ACC112 (cell line): ENCODE measurements around the gene ARID1B.

Experiments
- H2AFZ ChIP-seq: fragments of 200-600 bp; sonication (generic); one replicate; pipeline ENCODE4 v1.6.0; 2017; ENCODE audit warnings: antibody characterized with exemption, low read length; ENCODE audit not compliant: unreplicated experiment
- H3K27ac ChIP-seq: fragments of 200-600 bp; sonication (generic); 2 replicates; pipeline ENCODE4 v1.5.1; 2014; ENCODE audit warnings: low read depth, mild to moderate bottlenecking, antibody characterized with exemption, low read length, moderate library complexity
- H3K27me3 ChIP-seq: fragments of 200-600 bp; sonication (generic); 2 replicates; pipeline ENCODE4 v1.6.1; 2014; ENCODE audit warnings: mild to moderate bottlenecking, antibody characterized with exemption, low read length, moderate library complexity, mixed read lengths; ENCODE audit not compliant: insufficient read depth
- H3K36me3 ChIP-seq: fragments of 200-600 bp; sonication (generic); 2 replicates; pipeline ENCODE4 v1.6.1; 2016; ENCODE audit warnings: mild to moderate bottlenecking, antibody characterized with exemption, low read length, moderate library complexity, mixed read lengths; ENCODE audit not compliant: insufficient read depth
- H3K4me1 ChIP-seq: fragments of 200-600 bp; sonication (generic); one replicate; pipeline ENCODE4 v1.6.1; 2016; ENCODE audit warnings: low read length, mixed read lengths; ENCODE audit not compliant: insufficient read depth, unreplicated experiment, control insufficient read depth
- H3K4me3 ChIP-seq: fragments of 200-600 bp; sonication (generic); 2 replicates; pipeline ENCODE4 v1.5.1; 2014; ENCODE audit warnings: mild to moderate bottlenecking, low read depth, low read length
- H3K79me2 ChIP-seq: fragments of 200-600 bp; sonication (generic); one replicate; pipeline ENCODE4 v1.6.0; 2016; ENCODE audit warnings: low read length; ENCODE audit not compliant: control insufficient read depth, unreplicated experiment, insufficient read depth

ARID1B gene

DNA sequence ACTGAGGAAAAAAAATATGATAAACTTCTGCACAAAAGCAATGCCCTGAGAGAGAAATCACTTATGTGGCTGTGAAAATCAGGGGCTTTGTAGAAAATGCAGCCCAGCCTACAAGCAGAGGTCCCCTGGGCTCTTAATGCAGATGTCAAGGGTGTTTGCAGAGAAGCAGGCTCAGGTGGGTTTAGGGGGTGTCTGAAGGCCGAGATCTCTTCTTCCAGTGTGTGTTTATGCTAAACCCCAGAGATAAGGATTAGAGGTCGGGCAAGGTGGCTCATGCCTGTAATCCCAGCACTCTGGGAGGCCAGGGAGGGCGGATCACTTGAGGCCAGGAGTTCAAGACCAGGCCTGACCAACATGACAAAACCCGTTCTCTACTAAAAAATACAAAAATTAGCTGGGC lies 467.6 kb downstream of the ARID1B start:
- H3K79me2 ChIP-seq, result no peaks in the 10 kb centered on the region
- H3K36me3 ChIP-seq, result no peaks in the 10 kb centered on the region
- H3K27ac ChIP-seq, result peak overlapping the region; percentile 21; the same call in 1 of the 2 replicates
- peaks cover 25% of the 10 kb centered on the region for H3K4me1 ChIP-seq
- no peak overlapping the region for H3K4me3 ChIP-seq
- H3K27me3 ChIP-seq, result 0 out of 2 replicates have a peak, but pooled peaks cover 3% of the 10 kb centered on the region
- no peak overlapping the region for H2AFZ ChIP-seq

DNA sequence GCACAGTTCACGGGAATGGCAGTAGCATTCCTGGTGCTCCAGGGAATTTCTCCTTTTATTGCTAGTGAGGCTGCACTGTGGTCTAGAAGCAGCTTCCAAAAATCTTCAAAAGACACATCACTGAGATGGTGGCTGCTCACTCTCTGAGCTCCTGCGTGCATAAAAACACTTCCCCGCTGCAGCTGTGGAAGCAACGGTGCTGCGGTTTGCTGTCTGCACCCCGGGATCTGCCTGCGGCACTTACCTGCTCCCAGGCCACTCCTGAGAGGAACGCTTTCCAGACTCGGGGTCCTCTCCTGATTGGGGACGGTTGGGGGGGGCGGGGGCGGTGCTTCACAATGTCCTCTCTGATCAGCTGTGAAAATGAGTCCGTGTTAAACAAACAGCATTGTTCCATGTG lies 468.3 kb downstream of the ARID1B start:
- peaks cover 19% of the 10 kb centered on the region for H3K4me1 ChIP-seq
- H3K36me3 ChIP-seq, result no peaks in the 10 kb centered on the region
- no peak overlapping the region for H3K27ac ChIP-seq
- H3K79me2 ChIP-seq, result no peaks in the 10 kb centered on the region
- no peak overlapping the region for H3K4me3 ChIP-seq
- H3K27me3 ChIP-seq, result peaks cover 3% of the 10 kb centered on the region; the same call in 1 of the 2 replicates
- no peak overlapping the region for H2AFZ ChIP-seq

DNA sequence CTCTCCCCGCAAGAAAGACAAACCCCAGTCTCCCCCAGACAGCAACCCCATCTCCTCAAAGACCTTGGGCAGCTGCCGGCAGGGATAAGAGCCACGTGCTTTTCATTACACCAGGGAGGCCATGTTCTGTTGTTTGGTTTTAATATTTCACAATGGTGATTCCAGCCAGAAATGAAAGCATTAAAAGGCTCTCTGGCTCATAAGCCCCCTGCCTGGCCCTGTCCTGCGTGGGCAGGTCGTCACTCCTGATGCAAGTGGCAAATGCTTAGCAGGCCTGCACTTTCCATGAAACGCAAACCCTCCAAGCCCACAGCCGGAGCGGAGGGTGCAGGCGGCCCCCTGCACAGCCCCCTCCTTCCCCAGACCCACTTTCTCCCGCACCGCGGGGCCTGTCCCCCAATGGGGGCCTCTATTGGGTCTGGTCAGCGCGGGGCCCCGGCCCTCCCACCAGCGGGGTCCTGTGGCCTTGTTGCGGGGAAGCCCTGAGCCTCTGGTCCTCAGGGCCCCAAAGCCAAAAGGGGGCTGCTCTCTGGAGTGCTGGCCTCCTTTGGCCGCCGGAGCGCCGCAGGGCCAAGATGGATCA lies 469.0 kb downstream of the ARID1B start:
- no peaks in the 10 kb centered on the region for H3K36me3 ChIP-seq
- no peaks in the 10 kb centered on the region for H3K79me2 ChIP-seq
- no peak overlapping the region for H3K27ac ChIP-seq
- H3K4me1 ChIP-seq, result peaks cover 19% of the 10 kb centered on the region
- peaks cover 3% of the 10 kb centered on the region; the same call in 1 of the 2 replicates for H3K27me3 ChIP-seq
- no peak overlapping the region for H3K4me3 ChIP-seq
- peak overlapping the region; percentile 32 for H2AFZ ChIP-seq

DNA sequence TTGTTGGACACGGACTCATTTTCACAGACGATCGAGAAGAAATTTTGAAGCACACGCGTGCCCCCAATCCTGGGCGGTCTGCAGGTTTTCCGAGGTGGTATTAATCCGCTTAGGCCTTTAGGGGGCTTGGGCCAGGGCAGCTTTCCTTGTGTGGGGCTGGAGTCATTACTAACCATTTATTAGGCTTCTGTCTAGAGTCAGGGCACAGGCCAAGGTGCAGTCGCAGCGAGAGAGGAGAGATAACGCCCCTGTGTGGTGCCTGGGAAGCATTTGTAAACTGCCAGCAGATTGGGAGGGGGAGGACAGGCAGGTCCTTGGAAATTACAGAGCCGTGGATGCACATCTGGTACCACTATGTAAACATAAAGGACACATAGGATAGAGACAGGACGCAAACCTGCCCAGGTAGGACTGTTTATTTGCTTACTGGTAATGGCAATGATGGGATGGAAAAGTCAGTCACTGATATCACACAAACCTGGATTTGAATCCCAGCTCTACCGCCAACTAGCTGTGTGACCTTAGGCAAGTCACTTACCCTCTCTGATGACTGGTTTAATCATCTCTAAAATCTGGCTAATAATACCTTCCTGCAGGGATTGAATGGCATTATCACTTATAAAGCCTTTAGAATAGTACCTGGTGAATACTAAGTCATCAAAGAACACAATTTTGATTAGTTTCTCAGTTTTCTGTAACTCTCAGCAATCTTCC lies 469.8 kb downstream of the ARID1B start:
- Histone ChIP-seq H2AFZ (no peak overlapping the region), H3K27me3 (peaks cover 4% of the 10 kb centered on the region; the same call in 1 of the 2 replicates), H3K4me3 (no peak overlapping the region), H3K27ac (no peak overlapping the region), H3K36me3 (no peaks in the 10 kb centered on the region), H3K4me1 (peaks cover 19% of the 10 kb centered on the region), H3K79me2 (no peaks in the 10 kb centered on the region)

DNA sequence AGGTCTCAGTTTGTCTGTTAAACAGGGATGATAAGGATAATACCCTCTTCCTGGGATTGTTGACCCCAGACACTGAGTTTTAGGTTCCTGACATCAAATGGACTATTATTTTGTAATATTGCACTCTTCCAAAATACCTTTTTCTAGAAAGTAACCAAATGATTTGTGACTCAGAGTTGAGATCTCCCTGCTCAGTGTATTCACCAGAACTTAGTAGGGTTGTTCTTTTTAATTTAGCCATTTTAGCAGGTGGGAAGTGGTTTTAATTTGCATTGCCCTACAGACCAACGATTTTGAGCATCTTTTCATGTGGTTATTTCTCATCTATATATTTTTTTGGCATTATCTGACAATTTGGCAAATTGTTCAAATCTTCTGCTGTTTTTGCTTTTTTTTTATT lies 471.1 kb downstream of the ARID1B start:
- Histone ChIP-seq H3K27me3 (peaks cover 8% of the 10 kb centered on the region; the same call in 1 of the 2 replicates), H3K36me3 (no peaks in the 10 kb centered on the region), H3K4me1 (peaks cover 19% of the 10 kb centered on the region), H3K79me2 (no peaks in the 10 kb centered on the region), H3K4me3 (no peak overlapping the region), H3K27ac (no peak overlapping the region), H2AFZ (no peak overlapping the region)

DNA sequence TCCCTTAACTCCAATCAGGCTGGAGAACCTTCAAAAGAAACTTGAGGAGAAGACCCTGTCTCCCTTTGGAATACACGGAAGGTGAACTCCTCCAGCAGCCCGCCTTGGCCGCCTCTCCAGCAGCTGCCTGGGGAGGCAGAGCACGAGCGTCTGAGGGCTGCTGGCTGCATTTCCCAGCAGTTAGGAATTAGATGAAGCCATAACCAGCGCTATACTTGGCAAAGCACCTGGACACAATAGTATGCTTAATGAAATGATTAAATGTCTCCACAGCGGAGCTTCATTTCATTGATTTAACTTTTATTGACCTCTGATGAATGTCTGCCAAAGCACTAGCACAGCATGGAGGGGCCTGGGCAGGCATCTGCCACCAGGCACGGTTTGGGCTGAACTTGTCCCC lies 472.6 kb downstream of the ARID1B start:
- peaks cover 11% of the 10 kb centered on the region for H3K4me1 ChIP-seq
- peaks cover 21% of the 10 kb centered on the region for H3K27me3 ChIP-seq
- no peaks in the 10 kb centered on the region for H3K36me3 ChIP-seq
- no peak overlapping the region for H3K4me3 ChIP-seq
- no peak overlapping the region for H2AFZ ChIP-seq
- H3K27ac ChIP-seq, result no peak overlapping the region
- H3K79me2 ChIP-seq, result no peaks in the 10 kb centered on the region

DNA sequence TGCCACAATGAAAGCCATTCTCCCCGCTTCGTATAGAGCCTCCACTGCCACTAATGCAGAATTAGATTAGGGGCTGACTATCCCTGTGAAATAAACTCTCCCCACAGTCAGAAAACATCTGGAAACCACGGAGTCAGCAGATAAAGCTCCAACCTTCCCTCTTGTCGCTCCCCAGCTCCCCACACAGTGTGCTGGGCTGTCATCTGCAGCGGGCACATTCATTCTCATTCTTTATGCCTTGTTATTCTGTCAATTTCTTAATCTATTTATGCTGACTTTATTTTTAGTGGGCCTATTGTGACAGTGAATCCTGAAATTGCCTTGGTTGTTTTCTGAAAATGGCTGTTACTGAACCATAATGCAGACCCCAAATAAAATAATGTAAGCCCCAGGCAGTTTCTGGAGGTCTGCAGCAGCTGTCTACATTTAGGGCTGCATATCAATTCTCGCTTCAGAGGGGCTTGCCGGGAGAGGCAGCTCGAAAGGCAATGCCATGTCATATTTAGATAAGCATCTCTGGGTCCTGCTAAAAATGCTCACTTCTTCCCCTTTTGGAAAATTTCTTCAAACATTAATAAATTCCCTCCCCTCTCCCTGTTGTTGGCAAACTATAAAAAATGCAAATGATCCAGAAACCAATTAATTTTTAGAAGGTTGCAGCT lies 474.5 kb downstream of the ARID1B start:
- Histone ChIP-seq H2AFZ (no peak overlapping the region), H3K27me3 (peaks cover 39% of the 10 kb centered on the region), H3K27ac (no peak overlapping the region), H3K4me3 (no peak overlapping the region), H3K36me3 (no peaks in the 10 kb centered on the region), H3K79me2 (no peaks in the 10 kb centered on the region), H3K4me1 (no peaks in the 10 kb centered on the region)

DNA sequence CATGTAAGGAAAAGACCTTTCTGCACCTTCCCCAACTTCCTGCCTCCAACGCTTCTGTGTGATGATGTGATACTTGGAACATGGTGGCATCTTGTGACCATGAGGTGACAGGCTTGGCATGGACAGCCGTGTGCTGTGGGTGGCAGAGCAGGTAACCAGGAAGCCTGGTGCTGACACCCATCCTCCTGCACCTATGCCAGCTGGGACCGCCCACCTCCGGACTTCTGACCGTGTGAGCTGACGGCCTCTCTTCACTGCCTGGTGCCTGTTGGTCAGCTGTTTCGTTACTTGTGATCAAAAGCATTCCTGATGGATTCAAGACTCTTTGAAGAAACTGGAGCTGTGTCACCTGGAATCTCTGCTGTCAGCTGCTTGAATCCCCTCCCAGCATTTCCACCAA lies 475.8 kb downstream of the ARID1B start:
- Histone ChIP-seq H3K4me1 (no peaks in the 10 kb centered on the region), H2AFZ (no peak overlapping the region), H3K27me3 (peaks cover 47% of the 10 kb centered on the region), H3K27ac (no peak overlapping the region), H3K36me3 (no peaks in the 10 kb centered on the region), H3K4me3 (no peak overlapping the region), H3K79me2 (no peaks in the 10 kb centered on the region)

DNA sequence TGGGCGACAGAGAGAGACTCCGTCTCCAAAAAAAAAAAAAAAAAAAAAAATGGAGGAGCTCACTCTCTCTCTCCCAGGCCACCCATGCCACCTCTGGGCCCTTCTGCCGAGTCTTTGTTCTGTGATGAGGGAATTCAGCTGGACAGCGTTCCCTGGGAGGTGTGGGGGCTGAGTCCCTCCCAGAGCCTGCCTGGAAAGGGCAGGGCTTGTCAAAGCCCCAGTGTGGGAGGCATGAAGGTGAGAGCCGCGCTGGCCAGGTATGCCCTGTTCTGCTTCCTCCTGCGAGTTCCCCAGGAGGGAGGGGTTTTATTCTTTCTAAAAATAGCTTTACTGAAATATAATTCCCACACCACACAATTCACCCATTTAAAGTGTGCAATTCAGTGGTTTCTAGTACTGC lies 476.5 kb downstream of the ARID1B start:
- H3K36me3 ChIP-seq, result no peaks in the 10 kb centered on the region
- peaks cover 50% of the 10 kb centered on the region for H3K27me3 ChIP-seq
- no peak overlapping the region for H3K27ac ChIP-seq
- no peak overlapping the region for H3K4me3 ChIP-seq
- H2AFZ ChIP-seq, result no peak overlapping the region
- H3K4me1 ChIP-seq, result no peaks in the 10 kb centered on the region
- no peaks in the 10 kb centered on the region for H3K79me2 ChIP-seq

DNA sequence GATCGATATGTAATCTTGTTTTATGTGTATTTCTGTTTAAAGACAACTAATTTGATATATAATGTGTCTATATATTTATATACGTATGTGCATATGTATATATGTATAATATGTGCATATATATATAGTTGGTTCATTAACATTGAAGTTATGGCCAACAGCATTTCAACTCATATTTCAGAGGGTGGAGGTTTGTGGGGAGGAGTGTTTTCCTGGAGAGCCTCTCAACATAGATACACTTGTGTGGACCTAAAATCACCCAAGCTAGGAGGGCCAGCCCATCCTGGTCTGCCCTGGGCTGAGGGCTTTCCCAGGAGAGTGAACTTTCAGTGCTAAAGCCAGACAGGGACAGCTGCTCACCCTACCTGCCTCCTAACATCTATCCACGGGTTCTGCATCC lies 477.4 kb downstream of the ARID1B start:
- H3K79me2 ChIP-seq, result no peaks in the 10 kb centered on the region
- H3K27ac ChIP-seq, result no peak overlapping the region
- no peaks in the 10 kb centered on the region for H3K36me3 ChIP-seq
- peaks cover 50% of the 10 kb centered on the region for H3K27me3 ChIP-seq
- H3K4me1 ChIP-seq, result no peaks in the 10 kb centered on the region
- no peak overlapping the region for H2AFZ ChIP-seq
- no peak overlapping the region for H3K4me3 ChIP-seq

DNA sequence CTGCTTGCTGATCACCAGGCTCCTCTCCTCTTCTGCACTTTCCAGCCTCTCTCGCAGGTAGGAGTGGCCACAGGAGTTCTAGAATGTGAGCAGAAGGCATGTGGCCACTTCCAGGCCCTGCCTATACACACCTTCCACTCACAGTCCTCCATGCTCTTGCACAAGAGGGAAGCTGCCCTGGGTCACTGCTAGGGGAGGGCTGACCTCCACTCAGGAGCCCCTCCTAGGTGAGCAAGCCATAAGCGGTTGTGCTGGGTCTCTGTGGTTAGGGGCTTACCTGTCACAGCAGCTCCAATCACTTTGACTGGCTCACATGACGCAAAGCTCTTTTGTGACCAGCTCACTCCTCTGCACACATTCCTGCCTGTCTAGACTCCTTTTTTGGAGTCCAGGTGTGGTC lies 477.9 kb downstream of the ARID1B start:
- Histone ChIP-seq H3K4me1 (no peaks in the 10 kb centered on the region), H3K27ac (no peak overlapping the region), H3K79me2 (no peaks in the 10 kb centered on the region), H2AFZ (no peak overlapping the region), H3K36me3 (no peaks in the 10 kb centered on the region), H3K27me3 (peaks cover 47% of the 10 kb centered on the region), H3K4me3 (no peak overlapping the region)
